GM23248 (cell line): ENCODE data around the gene STEAP2. TPM values are rescaled to one million over a fixed set of nuclear protein-coding genes. Genes with fewer than 3 reads are reported as not detected.

Experiments
- DNase-seq: peaks from one replicate; pipeline ENCODE4 v3.0.0-alpha.2; 2015
- H2AFZ ChIP-seq: fragments of 200-600 bp; sonication (generic); 2 replicates; pipeline ENCODE4 v1.6.1; 2016; ENCODE audit warnings: antibody characterized with exemption
- H3F3A ChIP-seq: fragments of 200-600 bp; sonication (generic); 2 replicates; pipeline ENCODE4 v1.6.1; 2016; ENCODE audit warnings: mild to moderate bottlenecking, antibody characterized with exemption, mixed run types; ENCODE audit not compliant: insufficient read depth
- H3K27ac ChIP-seq: fragments of 200-600 bp; sonication (generic); 2 replicates; pipeline ENCODE4 v1.5.1; 2016; ENCODE audit warnings: mild to moderate bottlenecking
- H3K27me3 ChIP-seq: fragments of 200-600 bp; sonication (generic); replicated peaks from 2 replicates; pipeline ENCODE4 v1.6.1; 2016; ENCODE audit warnings: mild to moderate bottlenecking; ENCODE audit not compliant: insufficient read depth
- H3K36me3 ChIP-seq: fragments of 200-600 bp; sonication (generic); 2 replicates; pipeline ENCODE4 v1.6.1; 2016; ENCODE audit warnings: low read depth, mild to moderate bottlenecking
- H3K4me1 ChIP-seq: fragments of 200-600 bp; sonication (generic); 2 replicates; pipeline ENCODE4 v1.6.1; 2016; ENCODE audit warnings: mild to moderate bottlenecking; ENCODE audit not compliant: insufficient read depth
- H3K4me2 ChIP-seq: fragments of 200-600 bp; sonication (generic); one replicate; pipeline ENCODE4 v1.6.1; 2016; ENCODE audit warnings: mild to moderate bottlenecking; ENCODE audit not compliant: unreplicated experiment
- H3K4me3 ChIP-seq: fragments of 200-600 bp; sonication (generic); 2 replicates; pipeline ENCODE4 v1.5.1; 2016; ENCODE audit warnings: mild to moderate bottlenecking
- H3K79me2 ChIP-seq: fragments of 200-600 bp; sonication (generic); 2 replicates; pipeline ENCODE4 v1.6.1; 2016; ENCODE audit warnings: mild to moderate bottlenecking; ENCODE audit not compliant: insufficient read depth
- H3K9ac ChIP-seq: fragments of 200-600 bp; sonication (generic); 2 replicates; pipeline ENCODE4 v1.6.1; 2016; ENCODE audit warnings: mild to moderate bottlenecking
- H3K9me2 ChIP-seq: fragments of 200-600 bp; sonication (generic); 2 replicates; pipeline ENCODE4 v1.6.1; 2016; ENCODE audit warnings: mixed run types, mild to moderate bottlenecking, moderate library complexity; ENCODE audit not compliant: insufficient read depth
- H3K9me3 ChIP-seq: fragments of 200-600 bp; sonication (generic); one replicate; pipeline ENCODE4 v1.6.1; 2017; ENCODE audit warnings: low read depth
- H4K20me1 ChIP-seq: fragments of 200-600 bp; sonication (generic); 2 replicates; pipeline ENCODE4 v1.6.0; 2016; ENCODE audit not compliant: insufficient read depth
- EZH2 ChIP-seq: fragments of 200-600 bp; sonication (generic); IDR thresholded peaks from 2 replicates; pipeline ENCODE4 v1.6.1; 2018; ENCODE audit warnings: antibody characterized with exemption, mild to moderate bottlenecking; ENCODE audit not compliant: insufficient read depth, poor library complexity, severe bottlenecking
- EZH2phosphoT487 ChIP-seq: fragments of 200-600 bp; sonication (generic); IDR thresholded peaks from 2 replicates; pipeline ENCODE4 v1.6.1; 2018; ENCODE audit warnings: antibody characterized with exemption, moderate library complexity, mild to moderate bottlenecking, low read depth; ENCODE audit not compliant: insufficient read depth
- whole genome bisulfite sequencing, 2 experiments: methylation state at CpG; one replicate each; pipeline ENCODE4 v1.1.6; 2015 to 2017; ENCODE audit warnings: low lambda C conversion rate in 2 of 2, low coverage in 1 of 2; ENCODE audit errors: missing lambda C conversion rate in 2 of 2; 5-methylcytosine and 5-hydroxymethylcytosine counted together
- in situ Hi-C: fragments of 300-500 bp; cut with MboI; formaldehyde crosslinking; loops from 2 replicates; pipeline ENCODE4 v1.15.0; 2020
- polyA plus RNA-seq: library from polyadenylated mRNA; unstranded; fragments of >200 nt; fragmentation: Nextera tagmentation; extraction: Ambion mirVana; gene quantifications from 2 replicates; pipeline ENCODE4 v1.2.1, GENCODE V29; 2016
- total RNA-seq: library from RNA; depleted of rRNA; stranded (reverse); fragments of >200 nt; shearing (Covaris generic); gene quantifications from 2 replicates; pipeline ENCODE4 v1.2.3, GENCODE V29; 2014

The STEAP2 gene
- total and polyA plus RNA-seq, 2 experiments from 2014 or later, result 19.2 to 28.3 TPM

DNA sequence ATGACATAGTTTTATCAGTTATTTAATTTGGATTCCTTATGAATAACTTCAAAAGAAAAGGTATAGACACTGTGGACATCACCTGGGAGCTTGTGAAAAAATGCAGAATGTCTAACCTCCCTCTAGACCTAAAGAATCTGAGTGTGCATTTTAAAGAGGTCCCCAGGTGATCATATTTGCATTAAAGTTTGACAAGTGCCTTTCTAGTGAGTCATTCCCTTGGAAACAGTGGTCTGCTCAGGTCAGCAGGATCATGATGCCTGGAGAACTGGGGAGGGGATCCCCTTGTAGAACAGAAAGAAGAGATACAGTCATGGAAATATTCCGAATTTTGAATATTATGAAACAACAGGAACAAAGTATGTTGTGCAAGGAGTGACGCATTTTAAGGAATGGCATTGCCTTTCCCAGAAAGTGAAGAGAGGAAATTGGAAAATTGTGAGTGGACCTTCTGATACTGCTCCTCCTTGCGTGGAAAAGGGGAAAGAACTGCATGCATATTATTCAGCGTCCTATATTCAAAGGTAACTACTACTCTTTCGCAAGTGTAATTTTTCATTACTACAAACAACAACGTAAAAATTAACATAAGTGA is 4.6 kb downstream of the STEAP2 start:
- peaks cover 91% of the 10 kb centered on the region for H3K79me2 ChIP-seq
- no peaks in the 10 kb centered on the region for H3K36me3 ChIP-seq
- no peak for TF ChIP-seq EZH2phosphoT487
- H3F3A ChIP-seq, result peaks cover 23% of the 10 kb centered on the region
- H2AFZ ChIP-seq, result no peak overlapping the region
- WGBS, 2 experiments, result 39 to 47% methylated on average over 6 of the region's 6 CpGs
- DNase-seq, result peak; percentile 78
- no peak overlapping the region for H3K9ac ChIP-seq
- no peaks in the 10 kb centered on the region for H3K27me3 ChIP-seq
- peak overlapping the region; percentile 66 for H3K27ac ChIP-seq
- in situ Hi-C loops, result no loop called here
- no peaks in the 10 kb centered on the region for H4K20me1 ChIP-seq
- no peaks in the 10 kb centered on the region for H3K9me2 ChIP-seq
- H3K4me2 ChIP-seq, result peak overlapping the region; percentile 54
- 0 out of 2 replicates have a peak overlapping the region, but pooled peaks have one; percentile 18 for H3K4me3 ChIP-seq
- no peaks in the 10 kb centered on the region for H3K9me3 ChIP-seq
- H3K4me1 ChIP-seq, result peaks cover 27% of the 10 kb centered on the region

DNA sequence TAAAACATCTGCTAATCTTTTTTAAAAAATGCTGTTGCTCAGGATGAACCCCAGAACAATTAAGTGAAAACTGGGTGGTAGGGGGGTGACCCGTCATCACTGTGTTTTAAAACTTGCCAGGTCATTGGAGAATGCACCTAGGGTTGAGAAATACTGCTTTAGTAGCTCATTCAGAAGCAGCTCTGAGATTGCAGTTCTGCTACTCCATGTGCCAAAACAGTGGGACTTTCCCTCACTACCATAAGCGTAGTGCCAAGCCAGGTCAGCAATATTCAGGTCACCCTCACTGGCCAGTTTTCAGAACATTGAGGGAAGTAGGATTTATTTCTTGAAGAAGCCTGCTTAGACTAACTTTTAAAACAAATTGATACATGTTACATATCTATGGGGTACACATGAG is 5.2 kb downstream of the STEAP2 start:
- Histone ChIP-seq H3K79me2 (peaks cover 96% of the 10 kb centered on the region), H3K27ac (peak overlapping the region; percentile 66), H3K9ac (no peak overlapping the region), H3K36me3 (no peaks in the 10 kb centered on the region), H3K4me2 (peak overlapping the region; percentile 54), H3K4me1 (peaks cover 28% of the 10 kb centered on the region), H3K27me3 (no peaks in the 10 kb centered on the region), H3K4me3 (no peak overlapping the region), H3K9me3 (no peaks in the 10 kb centered on the region), H3F3A (peaks cover 27% of the 10 kb centered on the region), H3K9me2 (no peaks in the 10 kb centered on the region), H4K20me1 (no peaks in the 10 kb centered on the region), H2AFZ (no peak overlapping the region)
- in situ Hi-C loops, result no loop called here
- peak; percentile 37 for DNase-seq
- WGBS, 2 experiments, result 90 to 100% methylated on average over 2 of the region's 2 CpGs
- TF ChIP-seq EZH2, result no peak
- no peak for TF ChIP-seq EZH2phosphoT487

DNA sequence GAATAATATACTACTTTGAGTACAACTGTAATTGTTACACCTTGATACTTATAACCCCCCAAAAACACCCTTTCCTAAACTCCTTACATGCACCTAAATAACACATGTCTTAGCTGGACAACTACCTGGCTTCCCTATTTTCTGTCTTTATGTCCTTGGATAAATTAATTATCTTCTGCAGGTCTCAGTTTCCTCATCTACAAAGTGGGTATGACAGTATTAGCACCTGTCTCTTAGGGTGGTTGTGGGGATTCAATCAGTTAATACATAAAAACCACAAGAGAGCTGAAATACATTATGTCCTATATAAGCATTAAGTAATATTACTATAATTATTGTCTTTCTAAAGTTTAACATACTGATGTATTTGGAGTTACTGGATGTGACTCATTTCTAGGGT is 10.8 kb downstream of the STEAP2 start:
- peaks cover 10% of the 10 kb centered on the region for H3K36me3 ChIP-seq
- H3K79me2 ChIP-seq, result peaks cover 71% of the 10 kb centered on the region
- no peak for TF ChIP-seq EZH2phosphoT487
- TF ChIP-seq EZH2, result no peak
- peak overlapping the region; percentile 86 for H3K27ac ChIP-seq
- H4K20me1 ChIP-seq, result no peaks in the 10 kb centered on the region
- peak overlapping the region; percentile 60 for H3K4me2 ChIP-seq
- no peaks in the 10 kb centered on the region for H3K9me3 ChIP-seq
- H2AFZ ChIP-seq, result no peak overlapping the region
- H3K4me3 ChIP-seq, result no peak overlapping the region
- no peaks in the 10 kb centered on the region for H3K27me3 ChIP-seq
- no peaks in the 10 kb centered on the region for H3K9me2 ChIP-seq
- DNase-seq, result no peak
- in situ Hi-C loops, result no loop called here
- H3K4me1 ChIP-seq, result peaks cover 24% of the 10 kb centered on the region
- H3K9ac ChIP-seq, result no peak overlapping the region
- H3F3A ChIP-seq, result peaks cover 31% of the 10 kb centered on the region

DNA sequence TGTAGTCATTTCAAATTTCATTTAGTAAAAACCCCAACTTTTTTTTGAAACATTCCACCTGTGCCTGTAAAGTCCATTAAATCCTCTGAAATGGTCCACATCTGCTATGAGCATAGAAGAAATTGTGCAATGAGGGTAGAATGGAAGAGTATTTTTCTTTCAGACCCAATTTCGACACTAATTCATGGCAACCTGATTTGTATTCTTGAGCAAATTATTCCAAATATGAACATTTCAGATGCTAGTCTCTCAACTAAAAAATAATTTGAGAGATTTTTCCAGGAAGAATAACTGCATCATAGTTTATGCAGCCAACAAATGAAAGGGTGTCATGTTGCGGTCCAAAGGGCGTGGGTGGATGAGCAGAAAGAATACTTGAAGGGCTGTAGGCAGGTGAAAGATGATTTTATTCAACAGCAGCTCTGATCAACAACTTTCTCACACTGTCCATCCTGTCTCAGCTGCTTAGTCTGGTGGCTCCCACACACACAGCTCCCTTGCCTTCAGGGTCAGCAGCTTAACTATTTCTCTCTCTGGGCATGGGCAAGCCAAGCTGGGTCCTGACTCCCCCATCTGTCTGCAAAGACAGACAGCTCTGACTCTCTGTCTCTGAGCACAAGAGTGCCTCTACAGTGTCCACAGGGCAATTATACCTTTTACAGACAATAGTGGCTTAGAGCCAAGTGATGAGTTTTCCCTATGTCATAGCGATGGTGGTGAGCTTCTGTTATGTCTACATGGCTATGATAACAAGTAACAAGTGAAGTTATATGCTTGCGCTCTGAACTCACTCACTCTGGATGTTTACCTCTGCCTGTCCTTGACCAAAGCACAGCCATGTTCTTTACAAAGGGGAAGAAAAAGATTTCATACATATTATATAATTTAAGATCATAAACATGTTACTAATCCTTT is 11.5 kb downstream of the STEAP2 start:
- Histone ChIP-seq H3K4me1 (peaks cover 24% of the 10 kb centered on the region), H3K9me2 (no peaks in the 10 kb centered on the region), H3K9me3 (no peaks in the 10 kb centered on the region), H4K20me1 (no peaks in the 10 kb centered on the region), H3F3A (peaks cover 30% of the 10 kb centered on the region), H3K36me3 (peaks cover 13% of the 10 kb centered on the region), H3K79me2 (peaks cover 64% of the 10 kb centered on the region), H3K27ac (peak overlapping the region; percentile 86), H3K27me3 (no peaks in the 10 kb centered on the region), H3K4me2 (peak overlapping the region; percentile 60), H3K9ac (peak overlapping the region; percentile 51), H3K4me3 (peak overlapping the region; percentile 42; the same call in 1 of the 2 replicates), H2AFZ (no peak overlapping the region)
- WGBS, 2 experiments, result 20 to 21% methylated on average over 5 of the region's 5 CpGs
- in situ Hi-C loops, result no loop called here
- peak; percentile 89 for DNase-seq
- TF ChIP-seq EZH2 (no peak), EZH2phosphoT487 (0 out of 2 replicates have a peak, but pooled peaks have one; percentile 27)
